Testis (tissue), 2 donors: ENCODE results near the gene CRYBB2.

ENCODE experiments used
- POLR2A ChIP-seq: fragments of 450-650 bp; IDR thresholded peaks from one replicate; pipeline ENCODE4 v1.6.1; 2017; ENCODE audit warnings: antibody characterized with exemption, mild to moderate bottlenecking, moderate library complexity
- TF ChIP-seq, protein P1 (sequence below), 3 experiments: fragments of 450-650 bp in 2 of 3; fragments of 200-600 bp in 1 of 3; sonication (generic) in 1 of 3; IDR thresholded peaks; one replicate each; pipeline ENCODE4 v1.5.1; 2016 to 2019; ENCODE audit warnings: antibody characterized with exemption in 3 of 3, mild to moderate bottlenecking in 2 of 3, moderate library complexity in 1 of 3

- TF ChIP-seq, protein P1, sequence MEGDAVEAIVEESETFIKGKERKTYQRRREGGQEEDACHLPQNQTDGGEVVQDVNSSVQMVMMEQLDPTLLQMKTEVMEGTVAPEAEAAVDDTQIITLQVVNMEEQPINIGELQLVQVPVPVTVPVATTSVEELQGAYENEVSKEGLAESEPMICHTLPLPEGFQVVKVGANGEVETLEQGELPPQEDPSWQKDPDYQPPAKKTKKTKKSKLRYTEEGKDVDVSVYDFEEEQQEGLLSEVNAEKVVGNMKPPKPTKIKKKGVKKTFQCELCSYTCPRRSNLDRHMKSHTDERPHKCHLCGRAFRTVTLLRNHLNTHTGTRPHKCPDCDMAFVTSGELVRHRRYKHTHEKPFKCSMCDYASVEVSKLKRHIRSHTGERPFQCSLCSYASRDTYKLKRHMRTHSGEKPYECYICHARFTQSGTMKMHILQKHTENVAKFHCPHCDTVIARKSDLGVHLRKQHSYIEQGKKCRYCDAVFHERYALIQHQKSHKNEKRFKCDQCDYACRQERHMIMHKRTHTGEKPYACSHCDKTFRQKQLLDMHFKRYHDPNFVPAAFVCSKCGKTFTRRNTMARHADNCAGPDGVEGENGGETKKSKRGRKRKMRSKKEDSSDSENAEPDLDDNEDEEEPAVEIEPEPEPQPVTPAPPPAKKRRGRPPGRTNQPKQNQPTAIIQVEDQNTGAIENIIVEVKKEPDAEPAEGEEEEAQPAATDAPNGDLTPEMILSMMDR (IDR thresholded peaks at IDR 0.05), result no peak
- no peak for TF ChIP-seq POLR2A
These were observed 48.9 kb upstream of the CRYBB2 start for GRCh38 chr22:25170426-25170980.
